Tongue (tissue), 1 donor: ENCODE data around the gene GUCY1B1. TPM values are rescaled to one million over a fixed set of nuclear protein-coding genes. Genes with fewer than 3 reads are reported as not detected.

Source experiments
- total RNA-seq: library from RNA; depleted of rRNA; stranded (reverse); fragments of >200 nt; gene quantifications from one replicate; pipeline ENCODE4 v1.2.3, GENCODE V29; 2014

Gene GUCY1B1
- total RNA-seq, 1 donor from 2014 or later: 26.6 TPM

Other genes starting within 250 kb of the GUCY1B1 start
- gene GUCY1A1, start 92.2 kb upstream of the GUCY1B1 start, total RNA-seq: 47.1 TPM
- not detected for gene ASIC5, start 107.3 kb downstream of the GUCY1B1 start, total RNA-seq
- gene TDO2, start 144.7 kb downstream of the GUCY1B1 start, total RNA-seq: 1.0 TPM
- 24.5 TPM for gene CTSO, start 194.8 kb downstream of the GUCY1B1 start, total RNA-seq